SK-N-SH (cell line): Measurements from ENCODE around the gene CDH4. TPM values are rescaled to one million over a fixed set of nuclear protein-coding genes. Genes with fewer than 3 reads are reported as not detected.

Experiments used
- CTCF ChIA-PET: fragments of 300-600, 350-600 bp; formaldehyde crosslinking; extraction: SDS; loops from one replicate; lab custom pipeline; 2021; lab: Yijun Ruan, JAX
- POLR2A ChIA-PET: fragments of 350-600 bp; sonication (Branson Sonifier 250); formaldehyde crosslinking; extraction: SDS; loops from one replicate; lab custom pipeline; 2020; ENCODE audit warnings: antibody characterized with exemption, inconsistent platforms; lab: Yijun Ruan, JAX
- DNase-seq: peaks from one replicate; pipeline ENCODE4 v3.0.0; 2012
- H2AFZ ChIP-seq: fragments of 200-600 bp; sonication (generic); 2 replicates; pipeline ENCODE4 v1.8.1; 2016; ENCODE audit warnings: antibody characterized with exemption, mild to moderate bottlenecking, low read depth
- H3F3A ChIP-seq: fragments of 200-600 bp; sonication (generic); replicated peaks from 2 replicates; pipeline ENCODE3; 2016; ENCODE audit warnings: antibody characterized with exemption, mild to moderate bottlenecking; ENCODE audit not compliant: insufficient read depth
- H3K27ac ChIP-seq, 2 experiments: fragments of 200-500 bp in 1 of 2; fragments of 200-600 bp in 1 of 2; sonication (Bioruptor generic) in 1 of 2; sonication (generic), shearing (Covaris generic) in 1 of 2; 2 replicates each; pipeline versions ENCODE4 v1.5.1 to v1.6.1; 2014 to 2016; ENCODE audit warnings: low read depth in 2 of 2, inconsistent platforms in 1 of 2, low read length in 1 of 2, mild to moderate bottlenecking in 1 of 2, mixed read lengths in 1 of 2
- H3K27me3 ChIP-seq: fragments of 200-600 bp; sonication (generic), shearing (Covaris generic); 2 replicates; pipeline ENCODE4 v1.6.1; 2016; ENCODE audit warnings: mixed run types; ENCODE audit not compliant: insufficient read depth
- H3K36me3 ChIP-seq, 2 experiments: fragments of 200-500 bp in 1 of 2; fragments of 200-600 bp in 1 of 2; sonication (Bioruptor generic) in 1 of 2; sonication (generic) in 1 of 2; replicated peaks in 1 of 2; 2 replicates each; pipeline versions ENCODE3 to v1.5.1; 2014 to 2016; ENCODE audit warnings: low read length in 1 of 2, mild to moderate bottlenecking in 1 of 2; ENCODE audit not compliant: insufficient read depth in 2 of 2, control insufficient read depth in 1 of 2
- H3K4me1 ChIP-seq, 2 experiments: fragments of 200-500 bp in 1 of 2; fragments of 200-600 bp in 1 of 2; sonication (Bioruptor generic) in 1 of 2; sonication (generic), shearing (Covaris generic) in 1 of 2; 2 replicates each; pipeline versions ENCODE4 v1.5.1 to v1.6.1; 2014 to 2016; ENCODE audit warnings: low read depth in 1 of 2, low read length in 1 of 2, mixed run types in 1 of 2; ENCODE audit not compliant: insufficient read depth in 2 of 2, control insufficient read depth in 1 of 2
- H3K4me2 ChIP-seq: fragments of 200-600 bp; sonication (generic), shearing (Covaris generic); 2 replicates; pipeline ENCODE4 v1.6.1; 2017; ENCODE audit warnings: mixed run types
- H3K4me3 ChIP-seq, 2 experiments: fragments of 200-500 bp in 1 of 2; fragments of 200-600 bp in 1 of 2; sonication (Bioruptor generic) in 1 of 2; sonication (generic), shearing (Covaris generic) in 1 of 2; 2 replicates each; pipeline versions ENCODE4 v1.5.1 to v1.8.1; 2014 to 2016; ENCODE audit warnings: low read depth in 2 of 2, inconsistent platforms in 1 of 2, low read length in 1 of 2, mild to moderate bottlenecking in 1 of 2, mixed read lengths in 1 of 2, moderate library complexity in 1 of 2
- H3K79me2 ChIP-seq: fragments of 200-600 bp; sonication (generic); 2 replicates; pipeline ENCODE4 v1.8.1; 2017; ENCODE audit warnings: mild to moderate bottlenecking; ENCODE audit not compliant: insufficient read depth
- H3K9ac ChIP-seq: fragments of 200-600 bp; sonication (generic); 2 replicates; pipeline ENCODE4 v1.6.1; 2017; ENCODE audit warnings: mixed run types
- H3K9me2 ChIP-seq: fragments of 200-600 bp; sonication (generic); 2 replicates; pipeline ENCODE4 v1.6.1; 2017; ENCODE audit warnings: mixed run types
- H3K9me3 ChIP-seq: fragments of 200-600 bp; sonication (generic); 2 replicates; pipeline ENCODE4 v1.6.1; 2017; ENCODE audit warnings: mixed run types, mild to moderate bottlenecking, moderate library complexity
- H4K20me1 ChIP-seq: fragments of 200-600 bp; sonication (generic); 2 replicates; pipeline ENCODE4 v1.6.1; 2017; ENCODE audit warnings: mild to moderate bottlenecking, mixed run types; ENCODE audit not compliant: insufficient read depth
- CTCF ChIP-seq: fragments of 200-600 bp; sonication (generic); IDR thresholded peaks from 2 replicates; pipeline ENCODE4 v1.6.1; 2017; ENCODE audit warnings: antibody characterized with exemption, mild to moderate bottlenecking, moderate library complexity
- ELF1 ChIP-seq: IDR thresholded peaks from 2 replicates; pipeline ENCODE4 v1.4.0; 2012
- EP300 ChIP-seq, 2 experiments: IDR thresholded peaks; 2 replicates each; pipeline versions ENCODE4 v1.4.0 to v1.6.1; 2012; ENCODE audit warnings: borderline replicate concordance in 1 of 2, low read depth in 1 of 2, low read length in 1 of 2
- FOSL2 ChIP-seq: IDR thresholded peaks from 2 replicates; pipeline ENCODE4 v1.4.0; 2012; ENCODE audit warnings: low read depth, mild to moderate bottlenecking, moderate library complexity, borderline replicate concordance
- FOXJ3 ChIP-seq: sonication (generic); formaldehyde crosslinking; IDR thresholded peaks from 2 replicates; pipeline ENCODE4 v1.5.1; 2020; ENCODE audit warnings: mild to moderate bottlenecking, missing genetic modification reagents
- FOXM1 ChIP-seq: IDR thresholded peaks from 2 replicates; pipeline ENCODE4 v1.4.0; 2012; ENCODE audit warnings: low read depth, mild to moderate bottlenecking
- GABPA ChIP-seq: IDR thresholded peaks from 2 replicates; pipeline ENCODE4 v1.4.0; 2012; ENCODE audit warnings: low read depth, mild to moderate bottlenecking
- JUND ChIP-seq: IDR thresholded peaks from 2 replicates; pipeline ENCODE4 v1.4.0; 2012
- MEF2A ChIP-seq: IDR thresholded peaks from 2 replicates; pipeline ENCODE4 v1.4.0; 2012; ENCODE audit warnings: low read depth, borderline replicate concordance
- MXI1 ChIP-seq: IDR thresholded peaks from 2 replicates; pipeline ENCODE4 v1.6.1; 2012; ENCODE audit warnings: mild to moderate bottlenecking, low read depth, low read length, improper control_type of control experiment
- NRF1 ChIP-seq: IDR thresholded peaks from 2 replicates; pipeline ENCODE4 v1.6.1; 2012; ENCODE audit warnings: low read depth, mild to moderate bottlenecking, low read length
- PBX3 ChIP-seq: IDR thresholded peaks from 2 replicates; pipeline ENCODE4; 2012
- POLR2AphosphoS5 ChIP-seq: IDR thresholded peaks from 2 replicates; pipeline ENCODE4 v1.6.1; 2012; ENCODE audit warnings: low read depth, low read length
- RAD21 ChIP-seq: IDR thresholded peaks from 2 replicates; pipeline ENCODE4 v1.6.1; 2012; ENCODE audit warnings: mild to moderate bottlenecking, low read length
- REST ChIP-seq: IDR thresholded peaks from 2 replicates; pipeline ENCODE4 v1.6.1; 2012; ENCODE audit warnings: mild to moderate bottlenecking, low read depth, low read length, moderate library complexity
- SIN3A ChIP-seq: IDR thresholded peaks from 2 replicates; pipeline ENCODE4 v1.6.1; 2012; ENCODE audit warnings: low read depth, mild to moderate bottlenecking, low read length, moderate library complexity, borderline replicate concordance
- SMC3 ChIP-seq: IDR thresholded peaks from 2 replicates; pipeline ENCODE4 v1.6.1; 2012; ENCODE audit warnings: low read depth, low read length, improper control_type of control experiment
- USF1 ChIP-seq: IDR thresholded peaks from 2 replicates; pipeline ENCODE4 v1.4.0; 2012; ENCODE audit warnings: low read depth, borderline replicate concordance
- YY1 ChIP-seq: IDR thresholded peaks from 2 replicates; pipeline ENCODE4 v1.4.0; 2012; ENCODE audit warnings: low read depth, mild to moderate bottlenecking
- ZBTB33 ChIP-seq: IDR thresholded peaks from 2 replicates; pipeline ENCODE4 v1.4.0; 2012; ENCODE audit warnings: low read depth, borderline replicate concordance
- WGBS: methylation state at CpG from one replicate; pipeline ENCODE4 v1.1.6; 2017; ENCODE audit warnings: low lambda C conversion rate; 5-methylcytosine and 5-hydroxymethylcytosine counted together
- polyA plus RNA-seq, 3 experiments: library from polyadenylated mRNA; depleted of rRNA; stranded (reverse); fragments of >200 nt; gene quantifications; 2 replicates each; pipeline ENCODE4 v1.2.3, GENCODE V29; 2012

CDH4 gene
- polyA plus RNA-seq, 1 of the 3 experiments (the other 2 are of a cell fraction), result not detected

- no peak overlapping the region for H2AFZ ChIP-seq
- H3K4me2 ChIP-seq, result no peak overlapping the region
- WGBS, result 82% methylated on average over 11 of the region's 11 CpGs
- POLR2A ChIA-PET, result no interaction called here
- no peaks in the 10 kb centered on the region for H3K4me1 ChIP-seq
- no peaks in the 10 kb centered on the region for H3K9me2 ChIP-seq
- CTCF ChIA-PET, result no interaction called here
- no peak for TF ChIP-seq ELF1
- TF ChIP-seq NRF1, result no peak
- no peak for TF ChIP-seq ZBTB33
- no peak for TF ChIP-seq GABPA
- TF ChIP-seq YY1, result no peak
- TF ChIP-seq REST, result no peak
- no peak for TF ChIP-seq MXI1
- TF ChIP-seq JUND, result no peak
- no peak for TF ChIP-seq SIN3A
- no peak for TF ChIP-seq CTCF
- TF ChIP-seq POLR2AphosphoS5, result no peak
- no peak for TF ChIP-seq FOXM1
- no peak for TF ChIP-seq SMC3
- no peak for TF ChIP-seq RAD21
- no peak for TF ChIP-seq FOXJ3 (CRISPR knock-in tag)
- TF ChIP-seq FOSL2, result no peak
- no peak for TF ChIP-seq USF1
- no peak for TF ChIP-seq PBX3
- no peak for TF ChIP-seq EP300 (IDR thresholded peaks at IDR 0.05; ENCODE audit: borderline replicate concordance in 1 of 2, low read depth in 1 of 2, low read length in 1 of 2)
- TF ChIP-seq MEF2A, result no peak
- no peaks in the 10 kb centered on the region for H3K36me3 ChIP-seq
- no peak overlapping the region for H3K27ac ChIP-seq
- H3K9ac ChIP-seq, result no peak overlapping the region
- H3F3A ChIP-seq, result no peaks in the 10 kb centered on the region
- no peaks in the 10 kb centered on the region for H3K79me2 ChIP-seq
- no peaks in the 10 kb centered on the region for H4K20me1 ChIP-seq
- peak; percentile 32 for DNase-seq
- no peaks in the 10 kb centered on the region for H3K9me3 ChIP-seq
- H3K4me3 ChIP-seq, result no peak overlapping the region
- no peaks in the 10 kb centered on the region for H3K27me3 ChIP-seq
Observed at GRCh38 chr20:61331543-61331942, 79.5 kb downstream of the CDH4 start.
